Epithelial cell of proximal tubule (primary cell): Measurements from ENCODE around the gene PDE4D. TPM values are rescaled to one million over a fixed set of nuclear protein-coding genes. Genes with fewer than 3 reads are reported as not detected.

ENCODE experiments used
- DNase-seq: peaks from one replicate; pipeline ENCODE4 v3.0.0-alpha.2; 2011; ENCODE audit warnings: low read depth
- H3K4me3 ChIP-seq: 2 replicates; pipeline ENCODE4 v1.5.1; 2011; ENCODE audit warnings: low read depth, mild to moderate bottlenecking, low read length
- CTCF ChIP-seq: conservative IDR thresholded peaks from 2 replicates; pipeline ENCODE4 v1.5.1; 2012; ENCODE audit warnings: low read depth, mild to moderate bottlenecking, low read length
- total RNA-seq: library from RNA; depleted of rRNA; stranded (reverse); fragments of >200 nt; gene quantifications from 2 replicates; pipeline ENCODE4 v1.2.3, GENCODE V29; 2015

Gene PDE4D
- total RNA-seq, 1 donor from 2014 or later, result 18.4 TPM

GRCh38 chr5:59732806-59733205 is 160.7 kb downstream of the PDE4D start:
- H3K4me3 ChIP-seq, result no peak overlapping the region
- no peak for TF ChIP-seq CTCF
- DNase-seq, result no peak

- no peak for DNase-seq
- no peak overlapping the region for H3K4me3 ChIP-seq
- TF ChIP-seq CTCF, result no peak
Measured at GRCh38 chr5:59732301-59732700, 161.2 kb downstream of the PDE4D start.

- no peak for TF ChIP-seq CTCF
- H3K4me3 ChIP-seq, result no peak overlapping the region
- DNase-seq, result no peak
Measured at GRCh38 chr5:59731809-59732208, 161.7 kb downstream of the PDE4D start.

GRCh38 chr5:59729820-59730219 is 163.7 kb downstream of the PDE4D start:
- H3K4me3 ChIP-seq, result no peak overlapping the region
- no peak for DNase-seq
- no peak for TF ChIP-seq CTCF

GRCh38 chr5:59729357-59729756 is 164.2 kb downstream of the PDE4D start:
- H3K4me3 ChIP-seq, result no peak overlapping the region
- no peak for TF ChIP-seq CTCF

DNA sequence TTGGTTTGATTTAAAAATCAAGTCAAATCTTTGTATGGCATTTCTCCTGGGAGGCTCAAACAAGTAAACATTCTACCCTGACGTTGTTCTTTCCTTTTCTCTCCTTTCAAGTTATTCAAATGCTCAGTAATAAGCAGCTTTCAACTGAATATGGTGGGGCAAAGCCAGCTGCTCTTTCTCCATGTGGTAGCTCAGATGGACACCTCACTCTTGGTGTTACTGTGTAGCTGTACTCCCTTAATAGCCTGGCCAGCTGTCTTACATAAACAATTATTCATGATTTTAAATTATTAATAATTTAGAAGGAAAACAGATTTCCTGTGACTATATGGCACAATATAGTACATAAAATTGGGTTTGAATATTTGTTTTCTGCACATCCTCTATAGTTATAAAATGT is 165.2 kb downstream of the PDE4D start:
- TF ChIP-seq CTCF, result no peak
- H3K4me3 ChIP-seq, result no peak overlapping the region
- no peak for DNase-seq

More at GRCh38 chr5:59729357-59729756, 164.2 kb downstream of the PDE4D start:
- DNase-seq, result no peak

- H3K4me3 ChIP-seq, result no peak overlapping the region
Measured at GRCh38 chr5:59727186-59727585, 166.3 kb downstream of the PDE4D start.

More at GRCh38 chr5:59727186-59727585, 166.3 kb downstream of the PDE4D start:
- no peak for DNase-seq
- TF ChIP-seq CTCF, result no peak
